ENCODE results near the gene TERC.

The TERC gene

DNA sequence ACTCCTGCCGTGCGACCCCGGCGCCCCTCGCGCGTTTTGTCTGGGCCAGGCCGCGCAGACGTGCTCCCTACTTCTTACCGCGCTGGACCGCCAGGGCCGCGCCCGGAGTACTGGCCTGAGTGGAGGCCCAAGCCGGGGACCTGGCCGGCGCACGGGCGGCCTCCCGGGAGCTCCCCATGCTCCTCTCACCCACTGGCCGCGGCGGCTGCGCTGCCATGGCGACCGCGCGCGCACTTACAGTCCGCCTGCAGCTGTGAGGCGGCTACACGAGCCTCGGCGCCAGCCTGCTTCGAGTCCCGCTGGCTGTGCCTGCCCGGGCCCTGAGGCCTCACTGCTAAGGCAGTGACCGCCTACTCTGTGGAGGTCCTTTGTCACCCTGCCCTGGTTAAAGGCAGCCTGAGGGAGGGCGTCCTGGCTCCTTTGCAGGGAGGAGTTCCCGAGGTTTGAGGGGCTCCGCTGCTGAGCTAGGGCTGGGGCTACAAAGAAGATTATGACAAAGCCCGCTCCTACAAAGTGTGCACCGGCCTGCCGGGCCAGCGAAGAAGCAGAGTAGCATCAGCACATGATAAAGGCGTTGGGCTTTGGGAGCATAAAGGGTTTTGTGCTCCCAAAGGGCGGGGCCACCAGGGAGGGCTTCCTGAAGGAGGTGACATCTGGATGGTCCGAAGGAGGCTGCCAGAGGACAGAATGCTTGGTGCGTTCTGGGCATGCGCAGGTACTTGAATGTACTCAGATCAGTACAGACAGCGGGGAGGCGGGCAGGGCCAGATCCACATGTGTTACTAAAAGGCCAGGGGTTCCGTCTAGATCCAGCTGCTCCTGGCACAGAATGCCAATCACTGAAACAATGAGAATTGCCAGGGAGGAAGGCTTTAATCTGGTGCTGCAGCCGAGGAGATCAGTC is 47.7 kb upstream of the TERC start, which contains the start of the genes LRRC34 and LRRIQ4:
Gene LRRC34, minus strand, starts transcription at position 573 of the 904 bp plus-strand sequence. Its CDS starts 356 bp downstream, at position 217.
Gene LRRIQ4, plus strand, starts transcription at position 539 of the 904 bp plus-strand sequence. CDS start 9,052 bp downstream, outside the sequence.
- Histone ChIP-seq H3K36me3 (ENCODE audit: insufficient read depth, low read length) (no peaks in the 10 kb centered on the region; the same call in 1 of the 2 replicates), H3K79me2 (ENCODE audit: insufficient read depth, low read length) (no peaks in the 10 kb centered on the region), H3F3A (ENCODE audit: insufficient read depth, low read length) (0 out of 2 replicates have a peak, but pooled peaks cover 6% of the 10 kb centered on the region), H3K4me2 (ENCODE audit: low read length) (peak within 1 kb of the TSS; percentile 97), H3K27me3 (ENCODE audit: insufficient read depth, low read length) (peaks cover 6% of the 10 kb centered on the region; the same call in 1 of the 2 replicates), H4K20me1 (ENCODE audit: insufficient read depth, low read length) (no peaks in the 10 kb centered on the region), H3K9ac (ENCODE audit: low read length) (peak within 1 kb of the TSS; percentile 57), H3K4me1 (ENCODE audit: insufficient read depth, low read length, severe bottlenecking) (peaks cover 37% of the 10 kb centered on the region), H3K27ac (ENCODE audit: low read depth, low read length, poor library complexity, severe bottlenecking) (no peak within 1 kb of the TSS), H3K9me2 (ENCODE audit: low read depth, low read length) (no peaks in the 10 kb centered on the region), H2AFZ (ENCODE audit: low read length) (peak within 1 kb of the TSS; percentile 76), H3K9me3 (ENCODE audit: low read length) (peaks cover 8% of the 10 kb centered on the region), H3K4me3 (ENCODE audit: low read depth, low read length, poor library complexity, severe bottlenecking) (peak within 1 kb of the TSS; percentile 65)
- no peak for TF ChIP-seq EZH2 (IDR thresholded peaks at IDR 0.05; ENCODE audit: borderline replicate concordance, low read length)
- TF ChIP-seq, protein P1, sequence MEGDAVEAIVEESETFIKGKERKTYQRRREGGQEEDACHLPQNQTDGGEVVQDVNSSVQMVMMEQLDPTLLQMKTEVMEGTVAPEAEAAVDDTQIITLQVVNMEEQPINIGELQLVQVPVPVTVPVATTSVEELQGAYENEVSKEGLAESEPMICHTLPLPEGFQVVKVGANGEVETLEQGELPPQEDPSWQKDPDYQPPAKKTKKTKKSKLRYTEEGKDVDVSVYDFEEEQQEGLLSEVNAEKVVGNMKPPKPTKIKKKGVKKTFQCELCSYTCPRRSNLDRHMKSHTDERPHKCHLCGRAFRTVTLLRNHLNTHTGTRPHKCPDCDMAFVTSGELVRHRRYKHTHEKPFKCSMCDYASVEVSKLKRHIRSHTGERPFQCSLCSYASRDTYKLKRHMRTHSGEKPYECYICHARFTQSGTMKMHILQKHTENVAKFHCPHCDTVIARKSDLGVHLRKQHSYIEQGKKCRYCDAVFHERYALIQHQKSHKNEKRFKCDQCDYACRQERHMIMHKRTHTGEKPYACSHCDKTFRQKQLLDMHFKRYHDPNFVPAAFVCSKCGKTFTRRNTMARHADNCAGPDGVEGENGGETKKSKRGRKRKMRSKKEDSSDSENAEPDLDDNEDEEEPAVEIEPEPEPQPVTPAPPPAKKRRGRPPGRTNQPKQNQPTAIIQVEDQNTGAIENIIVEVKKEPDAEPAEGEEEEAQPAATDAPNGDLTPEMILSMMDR (IDR thresholded peaks at IDR 0.05; ENCODE audit: low read length), result no peak

DNA sequence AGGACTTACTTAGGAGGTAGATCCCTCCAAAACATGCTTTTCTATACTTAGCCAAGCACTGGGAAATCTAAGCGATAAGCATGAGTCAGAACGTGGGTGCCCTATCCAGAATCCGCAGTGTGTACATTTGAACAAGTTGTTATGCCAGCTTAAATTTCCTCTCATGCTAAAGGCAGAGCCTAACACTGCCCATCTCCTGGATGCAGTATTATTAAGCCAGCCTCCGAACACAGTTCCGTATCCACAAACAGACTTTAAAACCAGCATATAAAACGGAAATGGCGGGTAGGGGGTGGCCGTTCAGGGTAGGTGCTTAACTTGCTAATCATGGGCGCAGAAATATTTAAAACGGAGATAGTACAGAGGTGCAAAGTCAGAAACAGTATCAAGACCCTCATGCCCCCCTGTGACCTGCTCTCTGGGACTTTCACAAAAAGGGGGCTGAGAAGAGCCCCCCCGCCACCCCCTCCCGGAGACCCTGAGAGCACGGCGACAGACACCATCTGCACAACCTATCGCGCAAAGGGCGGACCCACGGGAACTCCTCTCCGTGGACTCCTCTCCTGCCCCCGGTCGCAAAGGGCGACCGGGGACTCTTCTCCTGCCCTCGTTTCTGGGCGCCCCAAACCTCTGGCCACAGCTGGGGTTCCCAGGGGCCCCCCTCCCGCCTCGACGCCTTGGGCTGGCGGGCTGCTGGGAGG is 46.9 kb upstream of the TERC start:
- Histone ChIP-seq H3K4me2 (ENCODE audit: low read length) (peak overlapping the region; percentile 97), H3K4me1 (ENCODE audit: insufficient read depth, low read length, severe bottlenecking) (peaks cover 37% of the 10 kb centered on the region), H3K9ac (ENCODE audit: low read length) (peak overlapping the region; percentile 57), H3K4me3 (ENCODE audit: low read depth, low read length, poor library complexity, severe bottlenecking) (peak overlapping the region; percentile 65), H3K9me2 (ENCODE audit: low read depth, low read length) (no peaks in the 10 kb centered on the region), H3K9me3 (ENCODE audit: low read length) (peaks cover 8% of the 10 kb centered on the region), H3K27ac (ENCODE audit: low read depth, low read length, poor library complexity, severe bottlenecking) (no peak overlapping the region), H3K79me2 (ENCODE audit: insufficient read depth, low read length) (no peaks in the 10 kb centered on the region), H3K27me3 (ENCODE audit: insufficient read depth, low read length) (peaks cover 6% of the 10 kb centered on the region; the same call in 1 of the 2 replicates), H3F3A (ENCODE audit: insufficient read depth, low read length) (0 out of 2 replicates have a peak, but pooled peaks cover 6% of the 10 kb centered on the region), H4K20me1 (ENCODE audit: insufficient read depth, low read length) (no peaks in the 10 kb centered on the region), H3K36me3 (ENCODE audit: insufficient read depth, low read length) (no peaks in the 10 kb centered on the region; the same call in 1 of the 2 replicates), H2AFZ (ENCODE audit: low read length) (peak overlapping the region; percentile 57)
- TF ChIP-seq, protein P1 (IDR thresholded peaks at IDR 0.05; ENCODE audit: low read length), result no peak
- TF ChIP-seq EZH2 (IDR thresholded peaks at IDR 0.05; ENCODE audit: borderline replicate concordance, low read length), result no peak

DNA sequence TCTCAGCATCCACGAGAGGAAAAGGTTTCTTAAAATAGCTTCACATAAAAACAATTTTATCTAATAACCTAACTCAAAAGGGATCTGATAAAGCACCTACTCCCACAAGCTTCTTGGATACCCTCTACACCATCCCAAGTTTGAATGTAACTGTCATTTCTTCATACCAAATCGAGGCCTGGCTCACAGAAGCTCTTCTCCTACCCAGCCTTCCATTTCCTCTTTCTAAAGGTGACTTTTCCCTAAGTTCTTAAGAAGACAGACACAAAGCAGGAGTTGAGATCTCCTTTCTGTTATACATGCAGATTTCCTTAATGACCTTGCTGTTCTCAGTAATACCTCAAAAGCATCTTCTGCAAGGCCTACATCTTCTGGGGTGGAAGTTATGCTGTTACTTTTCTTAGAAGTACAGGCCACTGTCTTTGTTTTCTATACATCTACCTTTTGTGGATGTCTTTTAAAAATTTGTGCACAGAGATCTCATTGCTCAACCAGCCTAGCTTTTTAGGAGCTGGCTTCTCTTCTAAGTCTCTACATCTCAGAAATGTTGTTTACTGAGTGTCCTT is 44.5 kb upstream of the TERC start:
- TF ChIP-seq EZH2 (IDR thresholded peaks at IDR 0.05; ENCODE audit: borderline replicate concordance, low read length), result no peak
- TF ChIP-seq, protein P1 (IDR thresholded peaks at IDR 0.05; ENCODE audit: low read length), result no peak
- H3K36me3 ChIP-seq (ENCODE audit: insufficient read depth, low read length), result no peaks in the 10 kb centered on the region

More for the DNA sequence above, 44.5 kb upstream of the TERC start:
- no peaks in the 10 kb centered on the region for H4K20me1 ChIP-seq (ENCODE audit: insufficient read depth, low read length)
- H3K4me1 ChIP-seq (ENCODE audit: insufficient read depth, low read length, severe bottlenecking), result peaks cover 34% of the 10 kb centered on the region
- H3K79me2 ChIP-seq (ENCODE audit: insufficient read depth, low read length), result no peaks in the 10 kb centered on the region
- no peak overlapping the region for H3K9ac ChIP-seq (ENCODE audit: low read length)
- no peak overlapping the region for H3K4me3 ChIP-seq (ENCODE audit: low read depth, low read length, poor library complexity, severe bottlenecking)
- H3K4me2 ChIP-seq (ENCODE audit: low read length), result no peak overlapping the region
- H3K9me3 ChIP-seq (ENCODE audit: low read length), result no peaks in the 10 kb centered on the region
- H3F3A ChIP-seq (ENCODE audit: insufficient read depth, low read length), result 0 out of 2 replicates have a peak, but pooled peaks cover 6% of the 10 kb centered on the region
- no peaks in the 10 kb centered on the region for H3K9me2 ChIP-seq (ENCODE audit: low read depth, low read length)
- no peak overlapping the region for H2AFZ ChIP-seq (ENCODE audit: low read length)
- H3K27me3 ChIP-seq (ENCODE audit: insufficient read depth, low read length), result no peaks in the 10 kb centered on the region; the same call in 1 of the 2 replicates
- H3K27ac ChIP-seq (ENCODE audit: low read depth, low read length, poor library complexity, severe bottlenecking), result no peak overlapping the region

All from OCI-LY1 (cell line).